ENCODE results near the gene UNC5B. TPM values are rescaled to one million over a fixed set of nuclear protein-coding genes. Genes with fewer than 3 reads are reported as not detected.

Gene UNC5B
- total RNA-seq, 2 donors from 2014 or later, result 10.4 to 11.2 TPM

DNA sequence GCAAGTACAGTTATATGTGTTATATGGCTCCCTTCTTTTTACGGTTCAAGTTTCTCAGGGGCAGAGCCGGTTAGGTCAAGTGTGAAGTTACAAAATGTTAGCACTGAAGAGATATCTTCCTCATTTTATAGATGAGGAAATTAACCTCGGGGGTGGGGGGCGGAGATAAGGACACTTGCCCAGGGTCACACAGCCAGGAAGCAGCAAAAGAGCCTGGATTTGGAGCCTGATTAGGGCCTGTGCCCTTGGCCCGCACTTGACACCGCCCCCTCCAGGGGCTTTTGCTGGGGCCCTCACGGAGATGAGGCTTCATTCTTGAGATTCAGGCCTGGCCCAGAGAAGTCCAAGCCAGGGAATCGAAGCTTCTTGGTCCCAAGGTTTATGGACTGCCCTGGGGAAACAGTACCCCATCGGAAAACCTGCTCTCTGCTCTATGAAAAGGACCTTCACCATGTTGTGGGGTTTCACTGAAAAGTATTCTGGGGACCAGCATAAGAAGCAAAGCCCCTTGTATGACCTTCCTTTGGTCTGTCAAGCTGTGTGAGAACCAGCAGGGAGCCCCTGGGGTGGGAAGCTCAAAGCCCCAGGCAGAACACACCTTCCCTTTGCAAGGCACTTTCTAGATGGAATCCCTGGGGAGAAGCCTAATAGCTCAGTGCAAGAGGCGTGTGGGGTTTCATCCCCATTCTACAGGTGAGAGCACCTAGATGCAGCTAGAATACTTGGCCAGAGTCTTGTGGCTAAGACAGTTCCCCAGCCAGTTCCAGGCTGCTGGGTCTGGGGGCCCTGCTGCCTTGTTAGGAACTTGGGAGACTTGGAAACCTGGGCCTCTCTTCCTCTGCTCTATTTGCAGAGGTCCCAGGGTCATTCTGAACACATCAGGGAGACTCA lies 21.9 kb downstream of the UNC5B start:
- no peak for DNase-seq
- H3K4me1 ChIP-seq, result peaks cover 31% of the 10 kb centered on the region
- H3K27ac ChIP-seq, result peak overlapping the region in 1 of 4 donors; percentile 35
- no peak for TF ChIP-seq POLR2A (IDR thresholded peaks at IDR 0.05)
- TF ChIP-seq, protein P1, sequence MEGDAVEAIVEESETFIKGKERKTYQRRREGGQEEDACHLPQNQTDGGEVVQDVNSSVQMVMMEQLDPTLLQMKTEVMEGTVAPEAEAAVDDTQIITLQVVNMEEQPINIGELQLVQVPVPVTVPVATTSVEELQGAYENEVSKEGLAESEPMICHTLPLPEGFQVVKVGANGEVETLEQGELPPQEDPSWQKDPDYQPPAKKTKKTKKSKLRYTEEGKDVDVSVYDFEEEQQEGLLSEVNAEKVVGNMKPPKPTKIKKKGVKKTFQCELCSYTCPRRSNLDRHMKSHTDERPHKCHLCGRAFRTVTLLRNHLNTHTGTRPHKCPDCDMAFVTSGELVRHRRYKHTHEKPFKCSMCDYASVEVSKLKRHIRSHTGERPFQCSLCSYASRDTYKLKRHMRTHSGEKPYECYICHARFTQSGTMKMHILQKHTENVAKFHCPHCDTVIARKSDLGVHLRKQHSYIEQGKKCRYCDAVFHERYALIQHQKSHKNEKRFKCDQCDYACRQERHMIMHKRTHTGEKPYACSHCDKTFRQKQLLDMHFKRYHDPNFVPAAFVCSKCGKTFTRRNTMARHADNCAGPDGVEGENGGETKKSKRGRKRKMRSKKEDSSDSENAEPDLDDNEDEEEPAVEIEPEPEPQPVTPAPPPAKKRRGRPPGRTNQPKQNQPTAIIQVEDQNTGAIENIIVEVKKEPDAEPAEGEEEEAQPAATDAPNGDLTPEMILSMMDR (IDR thresholded peaks at IDR 0.05), result no peak
- whole genome bisulfite sequencing, 2 donors, result 50 to 63% methylated on average over 8 to 10 of the region's 10 CpGs
- ATAC-seq, result no peak
- H3K36me3 ChIP-seq (replicated peaks in 1 of 2; ENCODE audit: insufficient read depth in 1 of 2, low read depth in 2 of 2), result no peaks in the 10 kb centered on the region
- H3K4me3 ChIP-seq, result no peak overlapping the region
- intact Hi-C loops (cut with DNase I), result no loop called here
- H3K27me3 ChIP-seq, result no peaks in the 10 kb centered on the region
- H3K9me3 ChIP-seq, result no peaks in the 10 kb centered on the region

DNA sequence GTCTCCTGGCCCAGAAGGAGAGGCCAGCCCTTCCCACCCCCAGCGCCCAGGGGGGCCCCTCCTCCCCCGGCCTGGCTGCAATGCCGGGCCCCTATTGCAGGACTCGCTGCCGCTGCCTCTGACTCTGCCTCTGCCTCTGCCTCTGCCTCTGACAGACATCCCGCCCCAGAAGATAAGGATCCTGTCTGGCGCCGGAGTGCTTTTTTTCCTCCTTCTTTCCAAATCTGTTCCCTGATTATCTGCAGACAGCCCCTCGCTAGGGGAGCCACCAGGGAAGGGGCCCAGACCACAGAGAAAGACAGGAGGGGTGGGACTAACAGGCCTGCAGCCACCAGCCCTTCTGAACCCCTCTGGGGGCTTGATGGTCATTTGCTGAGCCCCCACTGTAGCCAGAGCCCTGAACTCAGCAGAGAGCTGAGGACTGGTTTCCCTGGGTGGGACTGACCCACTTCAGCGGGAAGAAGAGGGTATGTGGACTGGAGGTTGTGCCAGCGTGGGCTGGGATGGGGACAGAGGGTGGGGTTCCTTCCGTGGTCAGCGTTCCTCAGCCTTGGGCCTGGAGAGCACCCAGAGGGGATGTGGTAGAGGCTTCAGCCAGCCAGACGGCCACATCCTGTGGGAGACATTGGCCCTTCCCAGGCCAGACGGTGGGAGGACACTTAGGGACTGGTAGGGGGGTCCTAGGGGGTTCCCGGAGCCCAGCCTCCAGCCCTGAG lies 22.8 kb downstream of the UNC5B start:
- peak in 2 of 4 donors; percentile 30 to 53 for DNase-seq
- H3K9me3 ChIP-seq, result no peaks in the 10 kb centered on the region
- intact Hi-C loops (cut with DNase I), result no loop called here
- ATAC-seq, result no peak
- no peaks in the 10 kb centered on the region for H3K27me3 ChIP-seq
- WGBS, 2 donors, result 55 to 76% methylated on average over 14 to 16 of the region's 16 CpGs
- no peak overlapping the region for H3K4me3 ChIP-seq
- H3K36me3 ChIP-seq (replicated peaks in 1 of 2; ENCODE audit: insufficient read depth in 1 of 2, low read depth in 2 of 2), result no peaks in the 10 kb centered on the region
- no peak for TF ChIP-seq POLR2A (IDR thresholded peaks at IDR 0.05)
- TF ChIP-seq, protein P1 (IDR thresholded peaks at IDR 0.05), result no peak
- H3K27ac ChIP-seq, result peak overlapping the region in 2 of 4 donors; percentile 24 to 35
- H3K4me1 ChIP-seq, result peaks cover 31% of the 10 kb centered on the region

DNA sequence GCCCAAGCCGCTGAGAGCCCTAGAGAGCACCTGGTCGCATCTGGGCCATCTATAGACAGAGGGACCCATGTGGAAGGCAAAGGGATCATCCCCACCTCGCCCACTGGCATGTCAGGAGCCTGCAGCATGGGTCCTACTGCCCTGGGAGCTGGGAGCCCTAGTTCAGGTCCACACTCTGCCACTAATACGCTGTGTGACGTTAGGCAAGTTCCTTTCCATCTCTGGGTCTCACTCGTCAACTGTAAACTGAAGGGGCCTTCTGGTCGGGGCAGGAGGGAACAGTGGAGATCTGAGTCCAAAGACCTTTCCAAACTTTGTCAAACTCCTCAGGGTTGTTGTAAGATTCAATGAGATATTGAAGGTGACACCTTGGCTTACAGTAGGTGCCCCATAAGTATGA lies 23.4 kb downstream of the UNC5B start:
- Histone ChIP-seq H3K36me3 (replicated peaks in 1 of 2; ENCODE audit: insufficient read depth in 1 of 2, low read depth in 2 of 2) (no peaks in the 10 kb centered on the region), H3K4me3 (no peak overlapping the region), H3K4me1 (peaks cover 31% of the 10 kb centered on the region), H3K9me3 (no peaks in the 10 kb centered on the region), H3K27ac (no peak overlapping the region), H3K27me3 (no peaks in the 10 kb centered on the region)
- intact Hi-C loops (cut with DNase I), result no loop called here
- ATAC-seq (no peak), DNase-seq (no peak)
- 83 to 89% methylated on average over 5 to 7 of the region's 7 CpGs for WGBS, 2 donors
- TF ChIP-seq, protein P1 (IDR thresholded peaks at IDR 0.05), result no peak
- TF ChIP-seq POLR2A (IDR thresholded peaks at IDR 0.05), result no peak

DNA sequence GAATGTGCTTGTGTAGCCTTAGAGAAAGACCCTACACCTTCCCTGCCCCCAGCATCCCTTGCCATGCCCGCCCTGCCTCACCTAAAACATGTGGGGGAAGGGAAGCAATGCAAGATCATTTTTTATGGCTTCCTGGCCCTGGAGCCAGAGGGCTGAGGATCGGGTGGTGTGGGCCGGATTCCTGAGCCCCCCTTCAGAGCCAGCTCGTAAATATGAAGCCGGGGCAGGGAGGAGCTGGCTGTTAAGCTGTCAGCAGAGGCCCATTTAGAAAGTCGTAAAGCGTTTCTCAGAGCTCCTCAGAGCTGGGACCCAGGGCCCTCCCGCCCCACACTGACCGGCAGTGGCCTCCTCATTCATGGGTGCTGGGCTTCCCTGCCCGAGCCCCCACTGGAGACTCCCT lies 23.9 kb downstream of the UNC5B start:
- H3K36me3 ChIP-seq (replicated peaks in 1 of 2; ENCODE audit: insufficient read depth in 1 of 2, low read depth in 2 of 2), result no peaks in the 10 kb centered on the region
- no peak for TF ChIP-seq POLR2A (IDR thresholded peaks at IDR 0.05)
- TF ChIP-seq, protein P1 (IDR thresholded peaks at IDR 0.05), result no peak
- ATAC-seq (no peak), DNase-seq (no peak)
- intact Hi-C loops (cut with DNase I), result no loop called here
- peaks cover 31% of the 10 kb centered on the region for H3K4me1 ChIP-seq
- WGBS, 2 donors, result 70 to 75% methylated on average over 9 to 10 of the region's 10 CpGs
- no peak overlapping the region for H3K4me3 ChIP-seq
- H3K27ac ChIP-seq, result no peak overlapping the region
- no peaks in the 10 kb centered on the region for H3K9me3 ChIP-seq
- no peaks in the 10 kb centered on the region for H3K27me3 ChIP-seq
